Lower leg skin (tissue), 4 donors: ENCODE results near the gene OR6S1. TPM values are rescaled to one million over a fixed set of nuclear protein-coding genes. Genes with fewer than 3 reads are reported as not detected.
"Not testable (repeated sequence)": the region's sequence is repeated elsewhere in the genome, so short reads cannot be mapped to it uniquely, and the experiment has no call there.

Source experiments
- DNase-seq, 2 donors: peaks; one replicate each; pipeline ENCODE4 v3.0.0-alpha.2; 2019; ENCODE audit warnings: low spot score in 2 of 2
- H3K4me3 ChIP-seq: fragments of 200-600 bp; sonication (generic); 2 replicates; pipeline ENCODE4 v1.5.1; 2017; ENCODE audit warnings: mild to moderate bottlenecking, low read depth; ENCODE audit not compliant: poor library complexity, severe bottlenecking
- POLR2A ChIP-seq, 2 donors: fragments of 450-650 bp; IDR thresholded peaks; one replicate each; pipeline ENCODE4 v1.6.1; 2016 to 2017; ENCODE audit warnings: antibody characterized with exemption in 2 of 2, mild to moderate bottlenecking in 1 of 2, moderate library complexity in 1 of 2
- WGBS, 2 donors: methylation state at CpG; one replicate each; pipeline ENCODE4 v1.1.5; 2018; 5-methylcytosine and 5-hydroxymethylcytosine counted together
- intact Hi-C: fragments of 100-400 bp; cut with DNase I; formaldehyde crosslinking; loops from one replicate; pipeline ENCODE4 v1.15.0; 2023; ENCODE audit warnings: low total_unique reads
- total RNA-seq, 4 donors: library from RNA; depleted of rRNA; stranded (reverse); fragments of >200 nt; gene quantifications; one replicate each; pipeline ENCODE4 v1.1.0, GENCODE V29; 2016
- TF ChIP-seq, protein P1 (sequence below), 3 donors: fragments of 450-650 bp; IDR thresholded peaks; one replicate each; pipeline ENCODE4 v1.5.1; 2016; ENCODE audit warnings: antibody characterized with exemption in 3 of 3, mild to moderate bottlenecking in 3 of 3, moderate library complexity in 2 of 3

Gene OR6S1
- total RNA-seq, 4 donors from 2014 or later = not detected

DNA sequence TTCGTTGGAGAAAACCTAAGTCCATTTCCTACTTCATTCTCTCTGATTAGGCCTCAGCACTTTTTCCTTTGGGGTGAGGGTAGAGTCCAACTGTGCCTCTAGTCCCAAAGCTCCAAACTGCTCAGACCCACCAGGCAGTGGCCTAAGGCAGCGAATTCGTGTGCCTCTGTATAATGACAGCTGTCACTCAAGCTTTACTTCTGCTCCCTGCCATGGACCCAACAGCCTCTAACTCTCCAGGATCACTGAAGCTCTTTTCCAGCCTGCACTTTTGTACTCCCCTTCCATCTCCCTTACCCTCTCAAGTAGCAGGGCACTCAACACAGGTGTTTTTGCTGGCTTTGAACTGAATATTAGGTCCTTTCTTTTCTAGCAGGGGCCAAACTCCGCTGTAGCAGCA lies 14.8 kb upstream of the OR6S1 start:
- intact Hi-C loops = no loop called here
- no peak for TF ChIP-seq POLR2A (IDR thresholded peaks at IDR 0.05)
- TF ChIP-seq, protein P1, sequence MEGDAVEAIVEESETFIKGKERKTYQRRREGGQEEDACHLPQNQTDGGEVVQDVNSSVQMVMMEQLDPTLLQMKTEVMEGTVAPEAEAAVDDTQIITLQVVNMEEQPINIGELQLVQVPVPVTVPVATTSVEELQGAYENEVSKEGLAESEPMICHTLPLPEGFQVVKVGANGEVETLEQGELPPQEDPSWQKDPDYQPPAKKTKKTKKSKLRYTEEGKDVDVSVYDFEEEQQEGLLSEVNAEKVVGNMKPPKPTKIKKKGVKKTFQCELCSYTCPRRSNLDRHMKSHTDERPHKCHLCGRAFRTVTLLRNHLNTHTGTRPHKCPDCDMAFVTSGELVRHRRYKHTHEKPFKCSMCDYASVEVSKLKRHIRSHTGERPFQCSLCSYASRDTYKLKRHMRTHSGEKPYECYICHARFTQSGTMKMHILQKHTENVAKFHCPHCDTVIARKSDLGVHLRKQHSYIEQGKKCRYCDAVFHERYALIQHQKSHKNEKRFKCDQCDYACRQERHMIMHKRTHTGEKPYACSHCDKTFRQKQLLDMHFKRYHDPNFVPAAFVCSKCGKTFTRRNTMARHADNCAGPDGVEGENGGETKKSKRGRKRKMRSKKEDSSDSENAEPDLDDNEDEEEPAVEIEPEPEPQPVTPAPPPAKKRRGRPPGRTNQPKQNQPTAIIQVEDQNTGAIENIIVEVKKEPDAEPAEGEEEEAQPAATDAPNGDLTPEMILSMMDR (IDR thresholded peaks at IDR 0.05) = no peak
- whole genome bisulfite sequencing, 2 donors = 77 to 79% methylated on average over 4 of the region's 4 CpGs
- DNase-seq = no peak
- H3K4me3 ChIP-seq = no peak overlapping the region

DNA sequence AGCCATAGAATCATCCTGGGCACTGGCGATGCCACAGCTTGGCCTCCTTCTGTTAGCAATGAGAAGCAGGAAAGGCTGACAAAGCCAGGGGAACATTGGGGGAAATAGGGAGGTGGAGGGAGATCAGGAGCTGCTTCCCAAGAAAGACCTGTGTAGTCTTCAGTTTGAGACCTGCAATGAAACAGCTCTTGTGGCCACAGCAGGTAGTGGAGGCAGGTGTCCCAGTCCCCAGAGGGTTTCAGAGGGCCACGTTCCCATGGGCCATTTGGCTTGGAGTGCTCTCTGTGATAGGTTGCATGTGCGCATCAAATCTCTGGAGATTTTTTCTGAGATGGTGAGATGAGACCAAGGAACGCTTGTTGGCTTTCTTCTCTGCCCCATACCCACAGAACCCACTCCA lies 14.4 kb upstream of the OR6S1 start:
- TF ChIP-seq, protein P1 (IDR thresholded peaks at IDR 0.05) = no peak
- TF ChIP-seq POLR2A (IDR thresholded peaks at IDR 0.05) = no peak
- no peak for DNase-seq
- intact Hi-C loops = no loop called here
- 84 to 89% methylated on average over 4 of the region's 4 CpGs for WGBS, 2 donors
- no peak overlapping the region for H3K4me3 ChIP-seq

DNA sequence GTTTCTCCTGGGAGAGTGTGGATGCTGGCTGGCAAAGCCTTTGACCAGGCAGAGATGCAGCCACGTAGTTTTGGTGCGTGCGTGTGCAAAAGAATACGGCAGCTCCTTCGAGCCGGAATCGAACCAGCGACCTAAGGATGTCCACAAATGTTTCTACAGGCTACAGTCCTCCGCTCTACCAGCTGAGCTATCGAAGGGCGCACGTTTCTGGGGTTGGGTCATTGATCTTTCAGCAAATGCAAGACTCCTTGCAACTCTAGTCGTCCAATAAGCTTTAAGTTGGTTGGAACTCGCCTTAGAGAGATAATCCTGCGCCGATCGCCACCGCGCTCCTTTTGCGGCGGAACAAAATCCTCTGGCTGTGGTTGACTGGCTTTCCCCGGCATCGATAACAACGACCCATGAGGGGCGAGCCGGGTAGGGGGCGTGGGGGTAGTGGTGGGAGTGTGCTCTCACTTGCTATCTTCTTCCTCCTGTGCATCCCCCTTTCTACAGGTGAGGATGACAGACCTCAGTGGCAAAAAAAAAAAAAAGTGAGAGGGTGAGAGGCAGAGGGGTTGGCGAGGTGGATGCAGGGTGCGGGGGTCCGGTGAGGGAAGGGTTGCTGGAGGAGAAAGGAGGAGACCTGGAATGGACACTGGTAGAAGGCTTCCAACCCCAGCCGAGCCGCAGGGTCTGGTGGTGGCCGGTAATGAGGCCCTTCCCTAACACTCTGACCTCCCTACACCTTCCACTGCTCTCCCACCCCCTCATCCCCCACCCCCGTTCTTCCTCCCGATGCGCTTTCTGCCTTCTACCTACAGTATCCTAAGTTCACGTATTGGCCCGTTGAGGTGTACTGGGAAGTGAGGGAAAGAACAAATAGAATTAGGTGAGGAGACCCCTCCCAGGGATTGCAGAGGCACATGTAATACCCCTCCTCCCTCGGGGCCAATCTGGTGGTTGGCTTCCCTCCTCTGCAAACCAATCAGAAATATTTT lies 11.8 kb upstream of the OR6S1 start:
- intact Hi-C loops = no loop called here
- WGBS, 2 donors = 4 to 5% methylated on average over 36 to 39 of the region's 39 CpGs
- no peak overlapping the region for H3K4me3 ChIP-seq
- no peak for DNase-seq
- TF ChIP-seq POLR2A (IDR thresholded peaks at IDR 0.05) = no peak
- TF ChIP-seq, protein P1 (IDR thresholded peaks at IDR 0.05) = no peak

DNA sequence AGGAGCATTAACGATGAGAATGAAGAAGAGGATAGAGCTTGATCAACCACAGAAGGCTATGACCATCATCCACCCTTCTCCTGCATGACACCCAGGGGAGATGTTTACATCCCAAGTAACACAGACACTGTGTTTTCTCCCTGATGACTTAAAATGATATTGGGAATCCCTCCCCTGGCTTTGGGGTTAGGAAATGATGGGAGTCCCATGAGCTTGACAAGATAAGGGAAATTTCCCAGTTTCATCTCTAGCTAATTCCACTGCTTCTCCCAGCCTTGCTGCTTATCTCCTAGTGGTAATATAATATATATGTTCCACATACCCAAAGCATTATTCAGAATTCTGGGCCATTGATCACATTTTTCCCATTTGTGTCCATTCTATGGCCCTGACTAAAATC lies 4.0 kb upstream of the OR6S1 start:
- 90 to 98% methylated on average over 1 of the region's 1 CpG for WGBS, 2 donors
- intact Hi-C loops = no loop called here
- TF ChIP-seq, protein P1 (IDR thresholded peaks at IDR 0.05) = no peak
- no peak for TF ChIP-seq POLR2A (IDR thresholded peaks at IDR 0.05)
- H3K4me3 ChIP-seq = no peak overlapping the region
- DNase-seq = no peak

DNA sequence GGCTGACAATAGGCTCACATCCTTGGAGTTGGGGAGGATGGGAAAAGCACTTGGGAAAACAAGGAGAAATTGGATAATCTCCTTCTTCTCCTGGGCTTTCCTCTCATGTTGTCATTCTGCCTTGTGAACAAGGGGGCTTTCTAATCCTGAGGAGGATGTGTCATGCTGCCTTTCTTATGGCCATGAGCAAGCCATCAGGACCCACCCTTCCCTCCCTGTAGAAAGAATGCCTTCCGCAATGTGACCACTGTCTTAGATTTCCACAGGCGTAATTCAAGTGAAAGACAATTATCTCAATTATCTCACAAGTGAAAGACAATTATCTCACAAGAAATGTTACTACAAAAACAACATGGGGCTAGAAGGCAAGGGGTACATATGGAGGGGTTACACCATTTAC lies 3.0 kb upstream of the OR6S1 start:
- TF ChIP-seq, protein P1 (IDR thresholded peaks at IDR 0.05) = no peak
- no peak for TF ChIP-seq POLR2A (IDR thresholded peaks at IDR 0.05)
- WGBS, 2 donors = 83 to 88% methylated on average over 2 of the region's 2 CpGs
- no peak overlapping the region for H3K4me3 ChIP-seq
- DNase-seq = no peak
- intact Hi-C loops = no loop called here

DNA sequence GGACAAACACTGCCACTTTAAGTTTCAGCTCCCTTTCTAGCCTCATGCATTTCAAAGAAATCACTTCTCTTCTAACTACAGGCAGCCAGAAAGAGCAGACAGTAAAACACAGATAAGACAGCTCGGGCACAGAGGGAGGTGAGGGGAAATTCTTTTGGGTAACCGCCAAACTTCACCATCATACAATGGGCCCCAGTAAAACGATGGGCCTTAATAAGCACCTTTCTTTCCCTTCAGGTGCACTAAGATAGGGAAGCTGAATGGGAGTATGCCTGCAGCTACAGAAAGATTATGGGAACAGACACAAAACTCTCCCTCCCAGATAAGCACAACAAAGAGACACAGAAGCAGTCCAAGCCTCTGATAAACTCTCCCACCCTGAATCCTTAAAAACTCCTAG lies 1.3 kb upstream of the OR6S1 start:
- H3K4me3 ChIP-seq, intact Hi-C loops, DNase-seq: not testable (repeated sequence)
- WGBS, 2 donors = 24 to 29% methylated on average over 3 of the region's 3 CpGs
